ENCODE measurements around the gene NEUROD1.
A peak's percentile ranks its signal among the peaks of the same experiment; 100 is the strongest.

NEUROD1 gene

DNA sequence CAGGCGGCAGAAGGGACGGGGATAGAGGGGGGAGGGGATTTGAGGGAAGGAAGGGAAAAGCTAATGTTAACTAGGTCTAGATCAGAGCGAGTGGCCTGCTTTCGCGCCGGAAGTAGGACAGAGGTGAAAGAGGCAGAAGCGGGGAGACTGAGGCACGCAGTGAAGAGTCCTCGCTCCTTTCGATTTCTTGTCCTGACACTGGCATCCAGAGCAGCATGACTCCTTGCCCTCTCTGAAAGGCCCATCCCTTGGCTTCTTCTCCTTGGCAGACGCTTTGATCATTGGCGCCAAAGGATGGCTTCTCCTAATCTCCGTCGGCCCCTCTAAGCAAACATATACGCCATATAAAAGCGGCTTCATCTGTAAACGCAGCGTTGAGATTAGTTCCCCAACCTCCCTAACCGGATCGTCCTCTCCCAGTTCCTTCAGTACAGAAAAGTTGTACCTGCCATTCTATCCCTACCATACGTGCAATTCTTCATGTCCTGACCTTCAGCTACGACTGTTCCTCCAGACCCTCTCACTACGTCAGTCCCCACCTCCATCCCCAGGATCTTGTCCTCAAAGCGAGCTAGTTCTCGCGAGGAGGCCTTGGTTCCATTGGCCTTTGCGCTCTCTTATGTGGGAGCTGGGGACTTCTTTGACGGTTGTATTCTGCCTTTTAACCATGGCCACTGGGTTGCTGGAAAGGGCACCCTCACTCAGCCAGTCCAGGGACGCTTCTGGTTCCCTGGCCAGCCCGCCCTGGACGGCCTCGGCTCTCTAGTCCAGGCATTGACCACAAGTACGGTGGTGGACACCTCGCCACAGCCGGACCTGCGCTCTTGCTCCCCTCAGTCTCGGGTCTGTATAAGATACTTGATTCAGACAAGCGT, 857 bp upstream of the NEUROD1 start:
- DNase-seq = no peak

DNA sequence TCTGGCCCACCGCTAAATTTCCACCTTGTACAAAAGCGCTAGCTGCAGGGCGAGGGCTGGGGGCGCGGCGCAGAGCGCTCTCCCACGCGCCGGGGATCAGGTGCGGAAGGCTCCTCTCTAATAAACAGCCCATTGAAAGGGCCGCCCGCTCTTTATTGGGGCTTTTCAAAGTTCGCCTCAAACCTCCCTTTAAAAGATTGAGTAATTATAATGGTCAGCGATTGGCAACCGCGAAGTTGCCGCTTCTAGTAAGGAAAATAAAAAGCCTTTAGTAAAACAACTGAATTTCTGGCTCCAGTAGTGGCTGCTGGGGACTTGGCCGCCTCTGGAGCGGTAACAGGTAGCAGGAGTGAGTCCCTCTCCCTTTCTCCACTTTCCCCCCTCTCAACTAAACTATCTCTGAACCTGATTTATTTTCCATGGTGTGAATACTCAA, 755 bp downstream of the NEUROD1 start:
- DNase-seq = no peak

DNA sequence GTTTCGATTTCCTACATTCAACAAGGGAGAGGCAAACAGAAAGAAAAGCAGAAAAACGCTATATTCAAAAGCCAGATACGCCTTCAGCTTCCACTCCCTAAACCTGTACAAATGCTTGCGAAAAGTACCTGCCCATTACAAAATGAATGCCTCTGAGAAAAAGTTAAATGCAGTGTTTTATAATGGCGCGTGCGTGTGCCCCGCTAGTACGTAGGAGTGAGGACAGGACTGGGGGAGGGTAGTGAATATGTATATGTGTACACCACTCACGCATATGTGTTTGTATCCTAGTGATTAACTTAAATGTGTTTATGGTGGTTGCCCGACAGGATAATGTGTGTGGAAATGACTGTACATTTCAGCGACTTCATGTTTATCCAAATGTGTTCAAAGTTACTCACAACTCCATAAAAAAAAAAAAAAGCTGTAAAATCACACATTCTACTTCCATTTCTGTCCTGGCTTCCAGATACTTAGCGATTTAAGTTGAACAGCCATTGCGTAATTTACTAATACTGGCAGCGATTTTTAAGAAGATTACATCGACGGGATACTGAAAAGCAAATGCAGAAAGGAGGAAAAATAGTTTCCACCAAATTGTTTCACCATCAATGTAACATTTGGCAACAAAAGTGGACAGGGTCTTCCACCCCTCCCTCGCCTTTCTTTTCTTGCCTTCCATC, 1.3 kb downstream of the NEUROD1 start:
- DNase-seq = no peak

DNA sequence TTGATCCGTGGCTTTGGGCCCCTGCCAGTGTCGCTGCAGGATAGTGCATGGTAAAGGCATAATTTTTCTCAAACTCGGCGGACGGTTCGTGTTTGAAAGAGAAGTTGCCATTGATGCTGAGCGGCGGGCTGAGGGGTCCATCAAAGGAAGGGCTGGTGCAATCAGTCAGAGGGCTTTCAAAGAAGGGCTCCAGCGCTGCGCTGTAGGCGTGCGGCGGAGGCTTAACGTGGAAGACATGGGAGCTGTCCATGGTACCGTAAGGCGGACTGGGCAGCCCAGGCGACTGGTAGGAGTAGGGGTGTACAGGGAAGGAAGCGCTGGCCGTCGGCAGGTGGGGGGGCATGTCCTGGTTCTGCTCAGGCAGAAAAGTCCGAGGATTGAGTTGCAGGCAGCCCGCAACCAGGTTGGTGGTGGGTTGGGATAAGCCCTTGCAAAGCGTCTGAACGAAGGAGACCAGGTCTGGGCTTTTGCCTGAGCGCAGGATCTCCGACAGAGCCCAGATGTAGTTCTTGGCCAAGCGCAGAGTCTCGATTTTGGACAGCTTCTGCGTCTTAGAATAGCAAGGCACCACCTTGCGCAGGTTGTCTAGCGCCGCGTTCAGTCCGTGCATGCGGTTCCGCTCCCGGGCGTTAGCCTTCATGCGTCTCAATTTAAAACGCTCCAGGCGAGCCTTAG, 2.3 kb downstream of the NEUROD1 start:
- DNase-seq = peak in 10 of 56 donors; percentile 5 to 35 (median 9)

DNA sequence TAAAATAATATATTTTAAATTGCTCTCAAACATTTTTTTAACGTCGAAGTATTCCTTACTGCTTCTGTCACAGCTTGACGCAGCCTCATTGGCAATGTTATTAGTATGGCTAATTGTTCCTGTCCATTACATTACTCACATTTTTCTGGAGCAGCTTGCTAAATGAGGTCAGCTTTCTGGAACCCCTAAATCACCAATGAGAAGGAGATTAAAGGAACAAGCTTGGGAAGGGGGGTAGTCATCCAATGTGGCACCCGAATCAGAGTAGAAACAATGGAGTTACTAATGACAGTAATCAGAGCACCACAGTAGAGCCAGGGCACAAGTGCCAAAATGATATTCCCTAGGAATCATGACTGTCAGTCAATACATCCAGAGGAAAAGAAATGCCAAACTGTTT, 5.1 kb downstream of the NEUROD1 start:
- DNase-seq = no peak

DNA sequence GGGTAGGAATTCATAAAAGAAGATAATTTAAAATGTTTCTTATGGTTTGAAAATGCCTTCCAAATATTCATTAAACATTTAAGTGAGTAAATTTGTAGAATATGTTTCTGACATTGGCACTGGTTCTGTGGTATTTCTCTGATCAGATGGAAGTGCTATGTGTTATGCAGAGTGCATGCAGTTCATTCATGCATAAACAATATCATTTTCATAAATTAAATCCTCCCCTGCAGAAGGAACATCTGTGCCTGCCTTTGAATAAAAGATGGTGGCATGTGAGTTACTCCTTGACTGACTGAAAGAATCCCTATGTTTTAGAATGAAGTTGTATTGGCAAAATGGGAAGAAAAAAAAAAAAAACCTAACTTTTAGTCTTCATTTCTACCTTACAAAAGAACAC, 5.9 kb downstream of the NEUROD1 start:
- DNase-seq = no peak

DNA sequence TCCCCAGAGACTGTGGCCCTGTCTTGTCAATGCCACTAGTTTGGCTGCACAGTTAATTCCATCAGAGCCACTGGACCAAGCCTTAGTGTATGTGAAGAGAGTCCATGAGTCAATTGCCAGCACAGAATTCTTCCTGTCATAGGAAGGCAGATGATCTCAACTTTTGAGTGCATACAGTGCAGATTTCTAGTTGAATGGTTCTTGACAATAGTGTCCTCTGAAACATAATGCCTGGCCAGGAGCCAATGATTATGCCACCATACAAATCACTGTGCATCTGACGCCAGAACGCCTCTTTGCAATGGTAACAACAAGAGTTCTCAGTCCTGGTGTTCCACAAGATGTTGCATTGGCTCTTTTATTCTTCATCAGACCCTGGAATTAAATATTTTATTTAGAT, 7.1 kb downstream of the NEUROD1 start:
- DNase-seq = peak in 3 of 56 donors; percentile 2 to 8 (median 8)

DNA sequence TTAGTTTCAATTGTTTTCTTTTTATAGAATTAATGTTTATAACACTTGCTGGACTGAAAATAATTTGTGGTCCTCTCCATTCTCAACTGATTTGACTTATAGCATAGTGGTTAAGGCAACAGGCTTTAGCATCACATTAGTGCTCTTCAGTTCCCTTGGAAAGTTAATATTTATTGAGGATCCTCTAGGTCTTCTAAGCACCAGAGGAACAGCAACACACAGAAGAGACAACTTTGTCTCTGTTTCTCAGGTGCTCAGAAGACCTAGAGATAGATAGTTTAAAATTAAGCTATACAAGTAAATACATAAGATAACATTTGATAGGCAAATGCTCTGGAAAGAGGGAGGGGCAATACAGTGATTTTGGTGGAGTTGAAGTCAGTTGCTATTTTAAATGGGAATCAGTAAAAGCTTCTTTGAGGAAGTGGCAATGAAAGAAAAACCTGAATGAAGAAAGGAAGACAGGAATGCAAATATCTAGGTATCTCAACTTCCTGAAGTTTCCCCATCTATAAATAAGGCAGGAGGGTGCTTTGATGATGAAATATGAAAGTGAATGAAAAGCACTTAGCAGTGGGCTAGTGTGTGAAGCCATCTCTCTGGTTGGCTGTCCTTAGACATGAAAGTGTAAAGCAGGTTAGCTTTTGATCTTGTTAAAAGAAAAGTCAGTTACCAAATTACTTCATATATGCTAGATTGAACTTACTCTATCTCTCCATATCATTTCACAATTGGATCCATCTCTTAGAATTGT, 7.9 kb downstream of the NEUROD1 start:
- no peak for DNase-seq

DNA sequence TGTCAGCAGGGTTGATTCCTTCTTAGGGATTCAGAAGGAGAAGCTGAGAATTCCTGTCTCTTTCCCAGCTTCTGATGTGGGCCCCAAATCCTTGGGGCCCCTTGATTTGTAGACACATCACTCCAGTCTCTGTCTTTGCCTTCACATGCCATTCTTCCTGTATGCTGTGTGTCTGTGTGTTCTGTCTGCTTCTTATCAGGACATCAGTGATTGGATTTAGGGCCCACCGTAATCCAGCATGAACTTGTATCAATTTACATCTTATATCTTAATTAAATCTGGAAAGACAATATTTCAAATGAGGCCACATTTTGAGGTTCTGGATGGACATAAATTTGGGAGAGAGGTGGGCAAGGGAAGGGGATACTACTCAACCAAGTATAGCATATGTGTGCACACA, 9.7 kb downstream of the NEUROD1 start:
- no peak for DNase-seq

DNA sequence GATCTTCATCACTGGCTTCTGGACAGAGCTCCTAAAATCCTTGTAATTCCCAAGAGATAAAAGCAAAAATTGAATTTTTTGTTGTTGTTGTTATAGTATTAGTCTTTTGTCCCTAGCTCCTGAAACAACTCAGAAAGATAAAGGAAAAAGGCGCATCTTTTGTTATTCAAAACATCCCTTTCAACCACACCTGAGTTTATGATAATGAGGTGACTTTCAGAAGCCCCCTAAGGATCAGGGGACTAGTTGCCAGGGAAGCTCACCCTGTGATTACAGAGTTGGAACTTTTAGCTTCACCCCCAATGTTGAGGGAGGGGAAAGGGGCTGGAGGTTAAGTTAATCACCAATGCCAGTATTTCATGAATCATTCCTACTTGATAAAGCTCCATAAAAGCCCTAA, 13.1 kb downstream of the NEUROD1 start:
- DNase-seq = no peak

DNA sequence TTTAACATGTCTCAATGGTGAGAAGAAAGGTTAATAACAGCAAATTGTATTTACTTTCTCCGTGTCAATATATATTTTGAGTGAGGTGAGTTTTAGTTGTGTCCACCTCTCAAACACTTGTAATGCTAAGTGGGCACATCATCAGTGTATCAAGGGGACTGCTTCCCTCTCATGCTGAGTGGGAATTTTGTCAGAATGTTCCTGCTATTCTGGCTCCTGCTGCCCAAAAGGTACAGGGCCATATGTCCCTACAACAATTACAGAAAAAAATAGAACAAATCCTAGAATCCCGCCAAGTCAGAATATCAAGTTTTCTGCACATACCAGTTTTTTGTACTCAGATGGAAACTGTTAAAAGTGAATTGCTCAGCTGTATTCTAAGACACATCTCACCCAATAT, 18.0 kb downstream of the NEUROD1 start:
- DNase-seq = no peak

DNA sequence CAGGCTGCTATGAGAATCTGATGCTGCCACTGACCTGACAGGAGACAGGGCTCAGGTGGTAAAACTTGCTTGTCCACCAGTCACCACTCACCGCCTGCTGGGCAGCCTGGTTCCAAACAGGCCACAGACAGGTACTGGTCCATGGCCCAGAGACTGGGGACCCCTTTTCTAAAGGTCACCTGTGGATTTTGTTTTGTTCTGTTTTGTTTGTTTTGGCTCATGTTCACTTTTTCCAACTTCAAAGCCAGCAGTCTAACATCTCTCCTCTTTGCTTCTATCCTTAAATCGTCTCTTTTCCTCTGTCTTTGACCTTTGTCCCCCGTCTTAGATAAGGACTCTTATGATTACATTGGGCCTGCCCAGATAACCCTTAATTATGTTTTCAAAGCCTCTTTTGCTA, 20.1 kb downstream of the NEUROD1 start:
- DNase-seq = no peak

DNA sequence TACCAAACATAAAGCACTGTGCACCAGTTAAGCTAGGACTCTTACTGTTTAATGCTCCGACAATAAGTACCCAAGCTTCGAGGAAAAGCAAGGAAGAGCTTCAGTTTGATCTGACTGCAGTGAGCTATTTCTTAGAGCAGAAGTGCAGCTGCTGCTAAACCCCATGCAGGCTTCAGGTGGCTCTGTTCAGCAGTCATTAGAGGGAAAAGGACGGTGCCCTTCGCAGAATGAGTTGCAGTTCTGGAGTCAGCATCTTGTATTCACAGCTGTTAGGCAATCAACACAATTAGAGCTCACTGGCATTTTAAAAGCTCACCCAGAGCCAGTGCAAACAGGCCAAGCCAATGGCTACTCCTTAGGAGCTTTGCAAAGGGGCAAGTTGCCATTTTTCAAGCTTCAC, 21.9 kb downstream of the NEUROD1 start:
- no peak for DNase-seq

DNA sequence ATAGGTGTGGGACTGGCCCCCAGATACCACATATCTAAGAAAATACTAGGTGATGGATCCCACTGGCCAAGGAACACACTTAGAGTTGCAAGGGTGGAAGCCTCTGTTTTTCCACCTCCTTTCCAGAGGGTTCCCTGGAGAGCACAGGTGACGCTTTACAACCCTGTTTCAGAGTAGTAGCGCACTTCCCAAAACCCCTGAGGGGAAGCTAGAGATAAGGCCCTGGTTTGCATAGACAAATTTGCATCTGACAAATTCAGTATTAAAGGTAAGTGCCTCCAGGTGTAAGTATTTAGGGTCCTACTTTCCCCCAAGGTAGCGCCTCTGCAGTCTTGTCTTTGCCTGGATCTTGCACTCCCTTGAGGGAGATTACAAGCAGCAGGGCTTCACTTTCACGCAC, 22.9 kb downstream of the NEUROD1 start:
- no peak for DNase-seq

DNA sequence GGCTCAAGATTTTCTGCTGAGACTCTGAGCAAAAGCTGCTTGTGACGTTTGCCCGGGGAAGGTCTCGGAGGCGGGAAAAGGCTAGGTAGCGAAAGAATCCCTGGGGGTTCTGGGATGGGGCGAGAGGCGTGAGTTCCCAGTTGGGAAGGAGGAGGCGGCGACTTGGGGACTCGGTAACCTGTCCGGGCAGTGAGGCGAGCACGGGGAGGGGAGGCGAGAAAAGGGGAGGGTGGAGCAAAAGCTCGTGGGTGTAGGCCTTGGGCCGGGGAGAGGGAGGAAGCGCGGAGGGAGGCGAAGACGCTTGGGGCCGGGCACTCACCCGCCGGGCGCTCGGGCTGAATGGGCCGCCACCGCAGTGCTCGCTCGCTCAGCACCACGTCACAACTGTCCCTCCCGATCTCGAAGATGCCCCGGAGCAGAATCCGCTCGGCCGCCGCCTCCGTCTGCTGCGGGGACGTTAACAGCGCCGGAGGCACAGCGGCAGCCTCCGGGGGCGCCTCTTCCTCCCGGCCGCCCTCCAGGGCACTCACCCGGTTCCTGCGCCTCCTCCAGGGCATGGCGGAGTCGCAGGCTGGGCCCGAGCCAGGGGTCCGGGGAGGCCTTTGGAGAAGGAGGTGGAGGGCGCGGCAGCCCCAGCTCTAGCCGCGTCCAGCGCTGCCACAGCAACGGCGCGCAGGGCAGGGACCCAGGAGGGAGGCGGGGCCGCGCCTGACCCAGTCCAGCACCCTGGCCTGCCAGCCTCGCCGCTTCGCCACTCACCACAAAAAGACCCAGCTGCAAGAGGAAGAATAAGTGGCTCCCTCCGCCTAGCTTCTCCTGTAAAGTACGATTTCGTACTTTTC, 23.6 kb downstream of the NEUROD1 start, which contains the start of gene CERKL:
CERKL (minus strand) TSS at position 656 of the 842 bp plus-strand sequence; CDS start at position 557, 99 bp downstream.
- DNase-seq = peak in 7 of 56 donors; percentile 8 to 41 (median 24)

DNA sequence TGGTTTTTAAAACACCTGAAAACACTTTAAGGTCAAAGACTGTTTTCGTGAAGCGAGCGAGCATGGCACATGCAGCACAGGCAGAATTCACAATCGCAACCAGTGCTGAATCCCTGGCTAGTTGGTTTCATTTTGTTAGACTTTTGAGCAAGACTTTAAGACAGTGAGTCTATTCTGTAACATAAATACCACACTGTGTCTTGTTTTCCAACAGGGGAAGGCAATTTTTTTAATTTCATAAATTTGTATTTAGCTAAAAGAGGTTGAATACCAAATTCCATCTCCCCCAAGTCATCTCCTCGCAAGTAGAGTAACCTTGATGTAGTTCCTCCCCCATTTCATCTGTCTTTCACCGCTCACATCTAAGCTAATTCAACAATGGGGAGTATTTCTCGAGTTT, 24.8 kb downstream of the NEUROD1 start:
- no peak for DNase-seq

DNA sequence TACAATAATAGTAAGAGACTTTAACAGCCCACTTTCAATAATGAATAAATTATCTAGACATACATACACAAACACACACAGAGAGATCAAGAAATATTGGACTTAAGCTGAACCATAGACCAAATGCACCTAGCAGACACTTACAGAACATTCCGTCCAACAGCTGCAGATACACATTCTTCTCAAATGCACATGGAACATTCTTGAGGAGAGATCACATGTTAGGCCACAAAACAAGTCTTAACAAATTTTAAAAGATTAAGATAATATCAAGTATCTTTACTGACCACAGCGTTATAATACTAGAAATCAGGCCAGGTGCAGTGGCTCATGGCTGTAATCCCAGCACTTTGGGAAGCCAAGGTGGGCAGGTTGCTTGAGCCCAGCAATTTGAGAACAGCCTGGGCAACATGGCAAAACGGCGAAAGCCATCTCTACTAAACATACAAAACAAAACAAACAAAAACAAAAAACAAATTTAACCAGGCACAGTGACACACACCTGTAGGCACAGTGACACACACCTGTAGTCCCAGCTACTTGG, 30.8 kb downstream of the NEUROD1 start:
- DNase-seq = no peak

DNA sequence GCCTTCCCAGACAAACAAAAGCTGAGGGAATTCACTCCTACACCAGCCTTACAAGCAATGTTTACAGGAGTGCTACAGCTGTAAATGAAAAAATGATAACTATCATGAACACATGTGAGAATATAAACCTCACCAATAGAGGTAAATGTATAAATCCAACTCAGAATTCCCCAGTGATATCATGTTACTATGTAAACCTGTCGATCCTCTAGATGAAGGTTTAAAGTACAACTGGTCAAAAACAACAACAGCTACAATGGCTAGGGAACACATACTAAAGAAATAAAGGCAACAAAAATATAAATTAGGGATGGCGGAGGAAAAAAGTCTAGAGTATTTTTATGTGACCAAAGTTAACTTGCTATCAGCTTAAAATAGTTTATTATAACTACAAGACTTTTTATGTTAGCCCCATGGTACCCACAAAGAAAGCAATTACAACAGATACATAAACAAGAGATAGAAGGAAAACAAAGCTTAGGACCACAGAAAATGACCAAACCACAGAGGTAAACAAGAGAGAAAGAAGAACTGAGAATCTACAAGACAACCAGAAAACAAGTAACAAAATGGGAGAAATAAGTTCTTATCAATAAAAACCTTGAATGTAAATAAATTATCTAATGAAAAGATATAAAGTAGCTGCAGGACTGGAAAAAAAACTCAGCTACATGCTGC, 31.7 kb downstream of the NEUROD1 start:
- DNase-seq = no peak

DNA sequence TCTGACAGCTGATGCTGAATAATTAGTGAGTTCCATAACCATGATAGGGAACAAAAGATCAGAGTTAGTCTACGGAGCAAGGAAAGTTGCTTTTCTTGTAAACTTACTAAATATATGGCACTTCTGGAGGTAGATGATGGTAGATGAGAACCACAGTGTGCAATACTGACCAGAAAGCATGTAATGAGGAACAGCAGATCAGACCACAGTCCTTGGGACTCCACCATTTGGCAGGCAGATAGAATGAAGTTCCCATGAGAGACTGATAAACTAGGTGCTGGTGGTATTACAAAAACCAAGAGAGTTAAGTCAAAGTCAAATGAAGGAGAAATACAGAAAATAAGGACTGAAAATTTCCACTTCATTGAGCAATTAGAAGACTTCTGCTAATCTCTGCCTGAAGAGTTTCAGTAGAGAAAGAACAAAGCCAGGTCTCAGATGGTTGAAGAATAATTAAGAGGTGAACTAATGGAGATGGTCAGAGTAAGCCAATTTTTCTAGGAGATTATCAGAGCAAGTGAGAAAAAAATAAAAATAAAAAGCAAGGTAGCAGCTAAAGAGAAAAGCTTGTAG, 33.8 kb downstream of the NEUROD1 start:
- no peak for DNase-seq
